Body of pancreas (tissue), 4 donors: ENCODE data around the gene OR2L13.

Experiments used
- POLR2A ChIP-seq, 3 donors: fragments of 450-650 bp; IDR thresholded peaks; one replicate each; pipeline ENCODE4 v1.6.1; 2016; ENCODE audit warnings: antibody characterized with exemption in 3 of 3, mild to moderate bottlenecking in 2 of 3
- TF ChIP-seq, protein P1 (sequence below), 7 experiments: fragments of 450-650 bp in 4 of 7; fragments of 200-600 bp in 3 of 7; sonication (generic) in 3 of 7; IDR thresholded peaks; one replicate each; pipeline ENCODE4 v1.5.1; 2016 to 2019; ENCODE audit warnings: antibody characterized with exemption in 7 of 7

DNA sequence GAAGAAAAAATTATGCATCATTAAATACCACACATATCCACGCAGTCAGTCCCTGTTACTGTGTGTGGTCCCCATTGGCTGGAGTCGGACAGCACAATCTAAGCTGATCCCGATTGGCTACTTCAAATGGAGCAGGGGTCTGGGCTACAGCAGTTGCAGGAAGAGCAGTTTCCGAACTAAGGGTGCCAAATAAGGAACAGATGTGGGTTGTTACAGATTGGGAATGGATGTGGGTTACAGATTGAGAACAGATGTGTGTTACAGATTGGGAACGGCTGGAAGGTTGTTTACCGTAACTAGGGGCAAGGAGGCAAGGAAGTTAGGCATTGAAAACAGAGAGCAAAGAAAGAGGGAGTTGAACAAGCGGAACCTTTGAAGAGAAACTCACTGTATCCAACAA, 19.9 kb downstream of the OR2L13 start:
- TF ChIP-seq, protein P1, sequence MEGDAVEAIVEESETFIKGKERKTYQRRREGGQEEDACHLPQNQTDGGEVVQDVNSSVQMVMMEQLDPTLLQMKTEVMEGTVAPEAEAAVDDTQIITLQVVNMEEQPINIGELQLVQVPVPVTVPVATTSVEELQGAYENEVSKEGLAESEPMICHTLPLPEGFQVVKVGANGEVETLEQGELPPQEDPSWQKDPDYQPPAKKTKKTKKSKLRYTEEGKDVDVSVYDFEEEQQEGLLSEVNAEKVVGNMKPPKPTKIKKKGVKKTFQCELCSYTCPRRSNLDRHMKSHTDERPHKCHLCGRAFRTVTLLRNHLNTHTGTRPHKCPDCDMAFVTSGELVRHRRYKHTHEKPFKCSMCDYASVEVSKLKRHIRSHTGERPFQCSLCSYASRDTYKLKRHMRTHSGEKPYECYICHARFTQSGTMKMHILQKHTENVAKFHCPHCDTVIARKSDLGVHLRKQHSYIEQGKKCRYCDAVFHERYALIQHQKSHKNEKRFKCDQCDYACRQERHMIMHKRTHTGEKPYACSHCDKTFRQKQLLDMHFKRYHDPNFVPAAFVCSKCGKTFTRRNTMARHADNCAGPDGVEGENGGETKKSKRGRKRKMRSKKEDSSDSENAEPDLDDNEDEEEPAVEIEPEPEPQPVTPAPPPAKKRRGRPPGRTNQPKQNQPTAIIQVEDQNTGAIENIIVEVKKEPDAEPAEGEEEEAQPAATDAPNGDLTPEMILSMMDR (IDR thresholded peaks at IDR 0.05), result no peak
- no peak for TF ChIP-seq POLR2A (IDR thresholded peaks at IDR 0.05)
